ENCODE measurements around the gene HARBI1.
"Not testable (repeated sequence)": the region's sequence is repeated elsewhere in the genome, so short reads cannot be mapped to it uniquely, and the experiment has no call there.

The HARBI1 gene

DNA sequence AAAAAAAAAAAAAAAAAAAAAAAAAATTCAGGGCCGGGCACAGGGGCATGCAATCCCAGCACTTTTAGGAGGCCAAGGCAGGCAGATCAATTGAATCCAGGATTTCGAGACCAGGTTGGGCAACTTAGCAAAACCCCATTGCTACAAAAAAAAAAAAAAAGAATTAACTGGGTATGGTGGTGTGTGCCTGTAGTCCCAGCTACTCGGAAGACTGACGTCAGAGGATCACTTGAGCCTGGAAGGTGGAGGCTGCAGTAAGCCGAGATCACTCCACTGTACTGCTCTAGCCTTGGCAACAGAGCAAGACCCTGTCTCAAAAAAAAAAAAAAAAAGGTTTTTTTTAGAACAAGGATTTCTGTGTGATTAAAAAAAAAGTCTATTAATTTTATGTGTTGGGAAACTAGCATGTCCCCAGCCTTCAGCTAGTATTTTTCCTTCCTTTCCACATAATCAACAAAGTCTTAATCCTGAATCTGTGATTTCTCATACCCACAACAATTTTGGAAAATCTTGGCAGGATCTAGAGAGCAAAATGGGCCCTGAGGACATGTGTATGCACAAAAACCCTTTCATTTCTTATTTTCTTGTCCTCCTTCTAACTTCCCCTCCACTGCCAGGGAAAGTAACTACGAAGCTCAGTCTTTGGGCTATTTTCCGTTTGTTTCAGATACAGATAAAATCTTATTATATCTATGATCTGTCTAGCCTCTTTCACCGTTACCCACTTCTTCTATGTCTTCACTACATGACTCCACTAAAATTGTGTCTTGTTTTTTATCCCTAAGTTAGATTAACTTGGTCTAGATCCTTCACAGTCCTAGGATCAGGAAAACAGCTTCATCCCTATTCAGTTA is 17.5 kb downstream of the HARBI1 start:
- DNase-seq (ENCODE audit: low read depth in 2 of 3, low spot score in 2 of 3) = no peak

DNA sequence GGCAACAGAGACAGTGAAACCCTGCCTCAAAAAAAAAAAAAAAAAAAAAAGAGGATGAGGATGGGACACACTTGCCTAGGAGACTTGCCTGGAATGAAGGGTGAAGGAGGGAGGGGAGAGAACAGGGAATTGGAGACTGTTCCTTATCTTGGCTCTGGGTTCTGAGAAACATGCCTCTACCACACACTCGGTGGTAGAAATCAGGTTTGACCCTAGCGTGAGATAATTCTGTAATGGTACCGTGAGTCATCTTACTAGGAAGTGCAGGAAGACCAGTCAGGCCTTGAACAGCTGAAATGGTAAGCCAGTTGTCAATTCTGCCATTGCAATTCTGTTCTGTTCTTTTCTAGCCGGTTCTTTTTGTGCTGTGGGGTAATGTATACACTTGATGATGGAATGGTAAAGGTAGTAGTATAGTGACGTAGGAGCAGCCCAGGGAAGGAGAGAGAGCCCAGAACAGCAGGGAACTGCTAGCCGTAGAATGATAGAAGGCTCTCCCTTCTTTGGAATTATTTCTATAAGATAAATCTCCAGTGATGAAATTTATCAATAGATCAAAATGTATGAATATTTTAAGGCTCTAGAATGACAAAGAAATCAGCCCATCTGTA is 19.3 kb downstream of the HARBI1 start:
- DNase-seq (ENCODE audit: low read depth in 2 of 3, low spot score in 2 of 3) = no peak

GRCh38 chr11:46597155-46597554 is 19.9 kb downstream of the HARBI1 start:
- no peak for DNase-seq (ENCODE audit: low read depth in 2 of 3, low spot score in 2 of 3)

DNA sequence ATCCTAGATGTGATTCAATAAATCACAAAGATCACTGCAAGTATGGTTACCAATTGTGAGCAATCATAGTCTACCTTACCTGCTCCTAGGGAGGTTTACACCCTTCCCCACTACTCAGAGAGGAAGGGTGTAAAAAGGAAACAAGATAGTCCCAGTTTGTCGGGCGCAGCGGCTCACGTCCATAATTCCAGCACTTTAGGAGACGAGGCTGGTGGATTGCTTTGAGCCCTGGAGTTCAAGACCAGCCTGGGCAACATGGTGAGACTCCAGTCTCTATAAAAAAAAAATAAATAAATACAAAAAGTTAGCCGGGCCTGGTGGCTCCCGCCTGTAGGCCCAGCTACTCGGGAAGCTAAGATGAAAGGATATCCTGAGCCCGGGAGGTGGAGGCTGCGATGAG is 22.2 kb downstream of the HARBI1 start:
- DNase-seq (ENCODE audit: low read depth in 2 of 3, low spot score in 2 of 3) = no peak

DNA sequence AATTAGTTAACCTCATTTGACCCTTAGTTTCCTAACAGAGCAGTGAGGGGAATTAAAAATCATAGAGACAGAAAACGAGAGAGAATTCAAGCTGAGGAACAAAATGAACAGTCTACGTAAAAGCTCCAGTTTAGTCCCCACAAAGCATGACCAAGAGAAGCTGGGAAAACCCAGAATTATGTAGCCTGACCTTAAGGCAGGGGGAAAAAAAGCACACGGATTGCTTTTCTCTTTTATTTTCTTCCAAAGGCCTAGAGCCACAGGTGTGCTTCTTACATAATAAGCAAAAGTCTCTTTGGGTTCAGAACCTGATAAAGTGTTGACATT is 22.7 kb downstream of the HARBI1 start:
- no peak for DNase-seq (ENCODE audit: low read depth in 2 of 3, low spot score in 2 of 3)

GRCh38 chr11:46593550-46594373 is 23.3 kb downstream of the HARBI1 start, which contains the start of gene AMBRA1:
Gene AMBRA1, minus strand, starts transcription at chr11:46594023. Its CDS starts 45,643 bp downstream, at chr11:46548380.
- peak; percentile 45 to 70 (median 65) for DNase-seq (ENCODE audit: low read depth in 2 of 3, low spot score in 2 of 3)

- DNase-seq (ENCODE audit: low read depth in 2 of 3, low spot score in 2 of 3) = no peak
Measured at GRCh38 chr11:46590740-46591605, 26.1 kb downstream of the HARBI1 start.

GRCh38 chr11:46588915-46589314 is 28.1 kb downstream of the HARBI1 start:
- DNase-seq (ENCODE audit: low read depth in 2 of 3, low spot score in 2 of 3) = no peak

DNA sequence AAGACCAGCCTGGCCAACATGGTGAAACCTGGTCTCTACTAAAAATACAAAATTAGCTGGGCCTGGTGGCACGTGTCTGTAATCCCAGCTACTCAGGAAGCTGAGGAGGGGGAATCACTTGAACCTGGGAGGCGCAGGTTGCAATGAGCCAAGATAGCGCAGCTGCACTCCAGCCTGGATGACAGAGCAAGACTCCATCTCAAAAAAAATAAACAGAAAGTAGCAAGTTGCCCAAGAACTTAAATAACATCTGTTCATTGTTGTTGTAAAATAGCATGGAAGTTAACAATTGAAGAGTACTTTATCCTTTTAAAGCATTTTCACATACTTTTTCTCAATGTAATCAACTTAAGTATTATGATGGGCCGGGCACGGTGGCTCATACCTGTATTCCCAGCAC is 28.9 kb downstream of the HARBI1 start:
- DNase-seq (ENCODE audit: low read depth in 2 of 3, low spot score in 2 of 3) = no peak

DNA sequence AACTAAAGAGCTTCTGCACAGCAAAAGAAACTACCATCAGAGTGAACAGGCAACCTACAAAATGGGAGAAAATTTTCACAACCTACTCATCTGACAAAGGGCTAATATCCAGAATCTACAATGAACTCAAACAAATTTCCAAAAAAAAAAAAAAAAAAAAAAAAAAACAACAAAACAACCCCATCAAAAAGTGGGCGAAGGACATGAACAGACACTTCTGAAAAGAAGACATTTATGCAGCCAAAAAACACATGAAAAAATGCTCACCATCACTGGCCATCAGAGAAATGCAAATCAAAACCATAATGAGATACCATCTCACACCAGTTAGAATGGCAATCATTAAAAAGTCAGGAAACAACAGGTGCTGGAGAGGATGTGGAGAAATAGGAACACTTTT is 33.5 kb downstream of the HARBI1 start:
- DNase-seq (ENCODE audit: low read depth in 2 of 3, low spot score in 2 of 3) = not testable (repeated sequence)

DNA sequence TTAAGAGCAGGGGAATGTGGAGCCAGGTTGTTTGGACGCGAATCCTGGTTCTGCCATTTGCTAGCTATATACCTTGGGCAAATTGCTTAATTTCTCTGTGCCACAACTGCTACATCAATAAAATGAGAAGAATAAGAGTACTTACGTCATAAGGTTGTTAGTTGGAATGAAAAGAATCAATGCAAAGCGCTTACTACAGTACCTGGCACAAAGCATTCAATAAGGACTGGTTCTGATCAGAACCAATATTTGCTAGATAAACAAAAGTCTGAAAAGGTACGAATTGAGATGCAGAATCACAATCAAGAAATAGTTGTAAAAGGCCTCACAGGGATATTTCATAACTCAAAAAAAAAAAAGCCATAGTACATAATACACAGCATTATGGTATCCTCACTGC is 34.4 kb downstream of the HARBI1 start:
- DNase-seq (ENCODE audit: low read depth in 2 of 3, low spot score in 2 of 3) = no peak

DNA sequence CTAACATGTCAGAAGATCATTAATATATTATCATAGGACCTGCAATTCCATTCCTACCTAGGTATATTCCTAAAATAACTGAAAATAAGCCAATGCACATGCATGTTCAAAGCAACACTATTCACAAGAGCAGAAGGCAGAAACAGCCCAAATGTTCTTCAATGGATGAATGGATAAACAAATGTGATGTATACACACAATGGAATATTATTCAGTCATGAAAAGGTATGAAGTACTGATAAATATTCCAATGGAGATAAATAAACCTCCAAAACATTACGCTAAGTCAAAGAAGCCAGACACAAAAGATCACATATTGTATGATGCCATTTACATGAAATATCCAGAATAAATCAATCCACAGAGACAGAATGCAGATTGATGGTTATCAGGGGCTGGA is 40.0 kb downstream of the HARBI1 start:
- no peak for DNase-seq (ENCODE audit: low read depth in 2 of 3, low spot score in 2 of 3)

DNA sequence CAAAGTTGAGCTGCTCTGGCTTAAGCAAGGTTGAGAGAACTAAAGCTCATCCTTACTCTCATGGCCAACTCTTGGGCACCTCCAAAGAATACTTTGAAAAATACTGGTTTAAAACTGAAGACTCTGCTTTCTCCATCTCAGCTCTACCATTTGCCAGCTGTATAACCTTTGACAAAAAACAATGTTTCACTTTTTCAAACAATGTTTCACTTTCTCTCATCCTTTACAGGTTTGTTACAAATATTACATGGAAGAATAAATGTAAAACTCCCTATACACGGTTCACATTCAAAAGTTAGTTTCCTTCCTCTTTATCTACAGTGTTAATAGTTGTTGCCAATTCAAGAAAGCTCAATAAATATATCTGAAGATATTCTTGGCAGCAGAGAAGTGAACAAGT is 42.4 kb downstream of the HARBI1 start:
- no peak for DNase-seq (ENCODE audit: low read depth in 2 of 3, low spot score in 2 of 3)

DNA sequence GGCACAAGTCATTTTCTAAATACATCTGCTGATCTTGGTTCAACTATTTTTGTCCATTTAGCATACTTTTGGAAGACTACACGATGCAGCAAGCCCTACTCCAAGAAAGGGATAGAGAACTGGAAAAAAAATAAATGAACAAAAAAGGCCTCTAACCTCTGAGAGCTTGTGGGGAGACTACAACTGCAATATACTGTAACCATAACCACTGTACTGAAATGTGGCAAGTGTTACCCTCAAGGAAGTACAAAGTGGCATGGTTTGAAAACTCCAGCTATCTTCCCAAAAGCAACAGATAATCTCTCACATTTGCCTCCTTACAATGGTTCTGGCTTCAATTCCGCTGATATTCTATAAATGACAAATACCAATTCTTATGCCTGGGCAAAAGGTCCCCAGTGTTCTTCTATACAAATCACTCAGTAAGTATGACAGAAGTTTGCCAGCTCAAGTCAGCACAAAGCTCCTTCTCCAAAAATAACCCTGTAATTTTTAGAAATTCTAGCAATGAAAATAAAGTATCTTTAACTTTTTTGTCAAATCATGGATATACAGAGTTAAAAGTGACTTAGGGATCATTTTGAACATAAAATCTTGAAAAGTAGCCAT is 46.1 kb downstream of the HARBI1 start:
- DNase-seq (ENCODE audit: low read depth in 2 of 3, low spot score in 2 of 3) = no peak

GRCh38 chr11:46565232-46565840 is 51.7 kb downstream of the HARBI1 start:
- no peak for DNase-seq (ENCODE audit: low read depth in 2 of 3, low spot score in 2 of 3)

GRCh38 chr11:46564459-46564858 is 52.6 kb downstream of the HARBI1 start:
- no peak for DNase-seq (ENCODE audit: low read depth in 2 of 3, low spot score in 2 of 3)

GRCh38 chr11:46562527-46562926 is 54.5 kb downstream of the HARBI1 start:
- no peak for DNase-seq (ENCODE audit: low read depth in 2 of 3, low spot score in 2 of 3)

DNA sequence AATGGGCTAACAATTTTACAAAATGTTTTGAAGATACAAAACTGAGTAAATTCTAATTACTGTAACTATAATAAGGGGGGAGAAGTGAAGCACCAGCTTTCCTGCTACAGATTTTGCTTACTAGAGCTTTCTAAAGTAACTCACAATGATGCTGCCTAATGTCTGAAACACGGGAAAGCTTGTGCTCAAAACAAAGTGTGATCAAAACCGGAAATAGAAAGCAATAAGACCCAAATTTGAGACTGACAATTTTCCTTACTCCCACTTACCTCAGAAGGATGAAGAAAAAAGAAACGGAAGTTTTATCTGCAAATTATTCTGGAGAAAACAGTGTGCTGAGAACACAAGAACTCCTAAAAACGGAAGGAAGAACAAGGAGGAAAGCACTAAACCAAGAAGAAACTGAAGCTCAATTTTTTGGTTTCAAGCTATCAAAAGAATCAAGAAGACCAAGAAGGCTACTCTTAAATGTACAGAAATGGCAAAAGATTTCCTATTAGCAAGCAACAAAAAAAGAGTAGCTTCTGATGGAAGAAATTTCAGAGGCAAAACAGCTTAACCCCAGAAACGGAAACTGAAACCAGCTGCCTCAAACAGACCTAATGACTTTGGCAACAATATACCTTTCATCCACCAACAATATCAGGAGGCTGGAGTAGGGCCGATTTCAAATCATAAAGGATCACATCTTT is 56.6 kb downstream of the HARBI1 start:
- no peak for DNase-seq (ENCODE audit: low read depth in 2 of 3, low spot score in 2 of 3)

DNA sequence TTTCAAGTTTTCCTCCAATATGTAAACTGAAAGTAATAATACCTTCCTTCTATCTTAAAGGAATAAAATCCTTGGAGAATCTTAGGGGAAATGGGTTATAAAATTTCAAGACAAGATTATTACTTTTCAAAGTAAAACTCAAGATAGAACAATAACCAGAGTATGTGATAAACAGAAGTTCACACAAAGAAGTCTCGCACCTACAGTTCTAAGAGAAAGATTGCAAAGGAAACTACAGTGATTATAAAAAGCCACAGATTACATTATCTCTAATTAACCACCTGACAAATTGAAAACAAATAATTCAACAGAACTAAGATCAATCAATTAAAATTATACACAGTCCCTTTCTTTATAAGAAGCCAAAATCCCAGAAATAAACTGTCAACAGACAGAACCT is 57.2 kb downstream of the HARBI1 start:
- DNase-seq (ENCODE audit: low read depth in 2 of 3, low spot score in 2 of 3) = no peak

All from activated CD8-positive, alpha-beta memory T cell treated with anti-CD3 and anti-CD28 coated beads for 48 hours (primary cell).